LNCaP clone FGC (cell line): ENCODE data around the gene SLC41A1.

ENCODE experiments used
- DNase-seq: peaks from one replicate; pipeline ENCODE4 v3.0.0-alpha.2; 2011; ENCODE audit warnings: low read depth
- H3K4me3 ChIP-seq: 2 replicates; pipeline ENCODE4 v1.5.1; 2011; ENCODE audit warnings: mild to moderate bottlenecking, low read depth, low read length, control low read depth
- TF ChIP-seq, protein P1 (sequence below): IDR thresholded peaks from 2 replicates; pipeline ENCODE4 v1.5.1; 2012; ENCODE audit warnings: mild to moderate bottlenecking; ENCODE audit not compliant: control insufficient read depth, insufficient read depth; ENCODE audit errors: extremely low read depth

SLC41A1 gene

DNA sequence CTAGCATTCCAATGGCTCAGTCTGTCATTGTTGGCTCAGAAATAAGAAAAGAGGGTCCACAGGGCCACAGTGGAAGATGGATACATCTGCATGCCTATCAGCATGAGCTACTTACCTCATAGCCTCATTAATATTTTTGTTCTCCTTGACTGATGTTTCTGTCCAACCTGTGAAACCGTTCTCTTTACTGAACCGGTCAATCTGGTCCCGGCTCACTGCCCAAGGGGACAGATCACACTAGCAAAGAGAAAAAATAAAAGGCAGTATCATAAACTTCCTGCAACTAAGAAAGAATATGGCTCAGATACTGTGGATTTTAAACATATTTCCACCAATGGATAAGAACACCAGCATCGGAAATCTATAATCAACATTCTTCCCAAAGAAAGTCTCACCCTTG, 42.4 kb downstream of the SLC41A1 start:
- H3K4me3 ChIP-seq: no peak overlapping the region
- TF ChIP-seq, protein P1, sequence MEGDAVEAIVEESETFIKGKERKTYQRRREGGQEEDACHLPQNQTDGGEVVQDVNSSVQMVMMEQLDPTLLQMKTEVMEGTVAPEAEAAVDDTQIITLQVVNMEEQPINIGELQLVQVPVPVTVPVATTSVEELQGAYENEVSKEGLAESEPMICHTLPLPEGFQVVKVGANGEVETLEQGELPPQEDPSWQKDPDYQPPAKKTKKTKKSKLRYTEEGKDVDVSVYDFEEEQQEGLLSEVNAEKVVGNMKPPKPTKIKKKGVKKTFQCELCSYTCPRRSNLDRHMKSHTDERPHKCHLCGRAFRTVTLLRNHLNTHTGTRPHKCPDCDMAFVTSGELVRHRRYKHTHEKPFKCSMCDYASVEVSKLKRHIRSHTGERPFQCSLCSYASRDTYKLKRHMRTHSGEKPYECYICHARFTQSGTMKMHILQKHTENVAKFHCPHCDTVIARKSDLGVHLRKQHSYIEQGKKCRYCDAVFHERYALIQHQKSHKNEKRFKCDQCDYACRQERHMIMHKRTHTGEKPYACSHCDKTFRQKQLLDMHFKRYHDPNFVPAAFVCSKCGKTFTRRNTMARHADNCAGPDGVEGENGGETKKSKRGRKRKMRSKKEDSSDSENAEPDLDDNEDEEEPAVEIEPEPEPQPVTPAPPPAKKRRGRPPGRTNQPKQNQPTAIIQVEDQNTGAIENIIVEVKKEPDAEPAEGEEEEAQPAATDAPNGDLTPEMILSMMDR: no peak

DNA sequence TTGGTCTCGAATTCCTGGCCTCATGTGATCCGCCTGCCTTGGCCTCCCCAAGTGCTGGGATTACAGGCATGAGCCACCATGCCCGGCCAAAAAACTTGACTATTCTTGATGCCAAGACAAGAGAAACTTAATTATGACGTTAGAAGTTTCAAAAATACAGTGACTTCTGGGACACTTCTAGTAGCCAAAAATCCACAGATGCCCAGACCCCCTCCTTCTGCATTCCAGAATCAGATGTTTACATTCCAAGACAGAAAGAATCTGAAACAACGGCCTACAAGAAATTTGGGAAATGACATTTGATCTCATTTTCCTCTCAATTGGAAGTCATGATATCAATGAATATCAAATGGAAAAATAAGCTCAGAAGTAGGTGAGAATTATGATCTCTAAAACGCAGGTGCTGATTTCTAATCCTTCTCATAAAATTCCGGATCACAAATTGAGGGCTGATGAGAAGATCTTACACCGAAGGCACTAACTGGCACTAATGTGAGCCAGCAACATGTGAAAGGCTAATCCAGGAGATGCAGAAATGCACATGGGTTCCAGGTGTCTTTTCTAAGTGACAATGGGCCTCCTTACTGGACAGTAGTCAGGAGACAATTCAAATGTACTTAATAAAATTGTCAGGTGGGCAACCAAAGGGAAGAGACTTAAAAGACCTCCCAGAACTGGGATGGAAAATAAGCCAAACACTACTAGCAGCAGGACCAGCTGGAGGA, 43.2 kb downstream of the SLC41A1 start:
- TF ChIP-seq, protein P1: no peak
- no peak overlapping the region for H3K4me3 ChIP-seq
- no peak for DNase-seq

More for the DNA sequence above, 42.4 kb downstream of the SLC41A1 start:
- DNase-seq: peak; percentile 64

DNA sequence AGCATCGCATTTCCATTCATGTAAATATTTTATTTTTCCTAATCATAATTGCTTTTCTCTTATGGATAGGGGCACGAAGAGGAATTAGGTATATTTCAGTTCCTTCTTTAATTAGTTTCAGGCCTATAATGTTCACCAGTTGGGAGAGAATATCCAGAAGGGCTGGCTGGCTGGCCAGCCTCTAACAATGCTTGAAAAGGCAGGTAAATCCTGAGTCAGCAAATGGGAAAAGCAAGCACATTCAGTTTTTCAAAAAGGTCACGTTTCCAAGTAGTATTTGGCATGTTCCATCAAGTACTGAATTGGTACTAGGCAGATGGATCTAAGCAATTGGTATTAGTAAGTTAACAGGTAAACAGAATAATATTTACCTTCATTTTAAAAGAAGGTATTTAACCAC, 45.8 kb downstream of the SLC41A1 start:
- TF ChIP-seq, protein P1: no peak
- DNase-seq: no peak

DNA sequence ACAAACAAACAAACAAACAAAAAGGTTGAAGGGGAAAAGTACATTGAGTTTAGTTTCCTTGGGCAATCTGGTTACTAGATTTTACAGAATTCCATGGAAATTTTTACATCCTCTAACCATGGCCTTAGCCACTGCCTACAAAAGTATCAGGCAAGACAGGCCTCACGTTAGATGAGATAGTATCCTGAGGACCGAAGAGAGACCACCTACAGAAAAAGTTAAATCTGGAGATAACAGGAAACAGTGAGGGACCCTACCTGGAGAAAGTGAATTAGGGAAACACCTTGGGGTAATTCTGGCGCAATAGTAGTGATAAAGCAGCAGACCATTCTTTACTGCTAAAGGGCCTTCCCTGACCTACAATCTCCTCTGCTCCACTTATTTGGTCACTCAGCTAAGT, 46.4 kb downstream of the SLC41A1 start:
- DNase-seq: no peak
- no peak overlapping the region for H3K4me3 ChIP-seq
- TF ChIP-seq, protein P1: no peak

More for the DNA sequence above, 45.8 kb downstream of the SLC41A1 start:
- H3K4me3 ChIP-seq: no peak overlapping the region

DNA sequence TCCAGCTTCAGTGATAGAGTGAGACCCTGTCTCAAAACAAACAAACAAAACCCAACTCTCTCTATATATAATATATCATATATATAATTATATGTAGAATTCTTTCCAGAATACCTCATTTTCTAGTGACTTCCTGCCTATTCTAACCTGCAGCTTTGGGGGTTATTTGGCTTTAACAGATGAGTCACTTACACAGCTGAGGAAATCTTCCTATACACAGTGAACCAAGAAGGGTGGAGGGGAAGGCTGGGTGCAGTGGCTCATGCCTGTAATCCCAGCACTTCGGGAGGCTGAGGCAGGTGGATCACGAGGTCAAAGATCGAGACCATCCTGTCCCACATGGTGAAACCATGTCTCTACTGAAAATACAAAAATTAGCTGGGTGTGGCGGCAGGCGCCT, 47.0 kb downstream of the SLC41A1 start:
- H3K4me3 ChIP-seq: no peak overlapping the region
- TF ChIP-seq, protein P1: no peak
- DNase-seq: no peak

DNA sequence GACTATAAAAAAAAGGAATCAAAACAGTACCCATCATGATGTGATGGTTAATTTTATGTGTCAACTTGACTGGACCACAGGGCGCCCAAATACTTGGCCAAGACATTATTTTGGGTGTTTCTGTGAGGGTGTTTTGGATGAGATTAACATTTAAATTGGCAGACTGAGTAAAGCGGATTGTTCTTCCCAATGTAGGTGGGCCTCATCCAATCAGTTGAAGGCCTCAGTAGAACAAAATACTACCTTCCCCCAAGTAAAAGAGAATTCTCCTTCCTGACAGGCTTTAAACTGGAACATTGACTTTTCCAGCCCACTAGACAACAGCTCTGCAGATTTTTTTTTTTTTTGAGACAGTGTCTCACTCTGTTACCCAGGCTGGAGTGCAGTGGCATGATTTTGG, 48.4 kb downstream of the SLC41A1 start:
- H3K4me3 ChIP-seq: no peak overlapping the region
- no peak for DNase-seq
- TF ChIP-seq, protein P1: no peak

DNA sequence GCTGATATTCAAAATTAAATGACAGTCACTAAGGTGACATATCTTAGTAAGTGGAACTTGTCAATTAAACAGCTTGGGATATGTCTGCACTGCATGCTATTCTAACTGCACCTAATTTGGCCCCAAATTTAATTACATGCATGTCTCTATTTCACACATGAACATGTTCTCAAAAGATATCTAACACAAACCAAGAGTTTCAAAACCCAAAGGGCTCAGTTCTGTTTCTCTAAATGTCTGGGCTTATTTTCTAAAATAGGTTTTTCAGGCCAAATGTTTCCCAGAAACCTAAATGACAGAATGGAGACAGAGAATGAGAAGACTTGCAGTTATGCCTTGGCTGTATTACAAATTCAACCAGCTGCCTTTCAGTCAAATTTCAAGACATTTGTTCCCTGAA, 49.0 kb downstream of the SLC41A1 start:
- TF ChIP-seq, protein P1: no peak
- DNase-seq: no peak
- H3K4me3 ChIP-seq: no peak overlapping the region
